CD4-positive, alpha-beta T cell (primary cell): Measurements from ENCODE around the gene KRTDAP. TPM values are rescaled to one million over a fixed set of nuclear protein-coding genes. Genes with fewer than 3 reads are reported as not detected.

Experiments
- ATAC-seq: fragments of 200-7000 bp; cut with Tn5 transposase; one replicate; pipeline ENCODE4 v1.10.0; 2022; ENCODE audit warnings: mild to moderate bottlenecking; ENCODE audit not compliant: poor library complexity
- CTCF ChIA-PET: fragments of 350-600 bp; sonication (Branson Sonifier 250); formaldehyde crosslinking; loops from one replicate; lab custom pipeline; 2021; ENCODE audit warnings: antibody characterized with exemption, inconsistent platforms; lab: Charles Lee
- POLR2A ChIA-PET: fragments of 350-600 bp; sonication (Branson Sonifier 250); formaldehyde crosslinking; loops from one replicate; lab custom pipeline; 2021; ENCODE audit warnings: antibody characterized with exemption, inconsistent platforms; lab: Charles Lee
- DNase-seq, 14 experiments: peaks; one replicate each; pipeline ENCODE4 v3.0.0-alpha.2; 2013 to 2020; ENCODE audit warnings: mixed read lengths in 2 of 14
- H3K27ac ChIP-seq, 2 donors: one replicate each; pipeline versions ENCODE4 v1.5.1 to v1.7.0; 2013; ENCODE audit warnings: low read length in 2 of 2, low read depth in 1 of 2, mild to moderate bottlenecking in 1 of 2
- H3K27me3 ChIP-seq, 2 experiments: 1 replicate in 1 of 2; 2 replicates in 1 of 2; pipeline versions ENCODE4 v1.6.1 to v1.7.0; 2013; ENCODE audit warnings: low read length in 2 of 2, control low read depth in 1 of 2, mild to moderate bottlenecking in 1 of 2, moderate library complexity in 1 of 2; ENCODE audit not compliant: insufficient read depth in 2 of 2, control insufficient read depth in 1 of 2
- H3K36me3 ChIP-seq: one replicate; pipeline ENCODE4 v1.6.1; 2013; ENCODE audit warnings: low read length, control low read depth; ENCODE audit not compliant: insufficient read depth
- H3K4me1 ChIP-seq: one replicate; pipeline ENCODE4 v1.6.1; 2013; ENCODE audit warnings: low read length, control low read depth; ENCODE audit not compliant: insufficient read depth
- H3K4me3 ChIP-seq: one replicate; pipeline ENCODE4 v1.5.1; 2013; ENCODE audit warnings: mild to moderate bottlenecking, low read length, moderate library complexity
- H3K9me3 ChIP-seq, 2 experiments: 1 replicate in 1 of 2; 2 replicates in 1 of 2; pipeline versions ENCODE4 v1.6.1 to v1.7.0; 2013; ENCODE audit warnings: low read length in 2 of 2, mild to moderate bottlenecking in 2 of 2, control low read depth in 1 of 2, moderate library complexity in 1 of 2; ENCODE audit not compliant: control insufficient read depth in 1 of 2, insufficient read depth in 1 of 2
- H3K27ac Mint-ChIP-seq: one replicate; pipeline ENCODE4 v1.8.0; 2020; ENCODE audit warnings: mixed read lengths
- H3K27me3 Mint-ChIP-seq: one replicate; pipeline ENCODE4 v1.8.0; 2021; ENCODE audit warnings: mixed read lengths
- H3K36me3 Mint-ChIP-seq: one replicate; pipeline ENCODE4 v1.8.0; 2021; ENCODE audit warnings: low read depth, mixed read lengths
- H3K4me1 Mint-ChIP-seq: one replicate; pipeline ENCODE4 v1.8.0; 2021; ENCODE audit warnings: low read depth, mixed read lengths
- H3K4me3 Mint-ChIP-seq: one replicate; pipeline ENCODE4 v1.8.0; 2020; ENCODE audit warnings: mild to moderate bottlenecking, mixed read lengths
- H3K9me3 Mint-ChIP-seq: one replicate; pipeline ENCODE4 v1.8.0; 2020; ENCODE audit warnings: mixed read lengths
- CTCF ChIP-seq: fragments of 200-600 bp; IDR thresholded peaks from one replicate; pipeline ENCODE4 v1.8.0; 2022; ENCODE audit warnings: antibody characterized with exemption, mild to moderate bottlenecking
- intact Hi-C, 2 experiments: fragments of 100-400 bp; cut with DNase I in 1 of 2; cut with micrococcal nuclease in 1 of 2; formaldehyde crosslinking; loops; one replicate each; pipeline versions ENCODE4 v1.15.1 to v1.9.0; 2023 to 2025; cut with DNase I, micrococcal nuclease
- total RNA-seq, 174 experiments: library from RNA in 2 of 174; stranded (reverse) in 2 of 174; gene quantifications; one replicate each; pipeline ENCODE4 v1.2.3 and lab custom pipeline; 2021 to 2026

Gene KRTDAP
- total RNA-seq, 2 experiments from 2014 or later, result not detected

DNA sequence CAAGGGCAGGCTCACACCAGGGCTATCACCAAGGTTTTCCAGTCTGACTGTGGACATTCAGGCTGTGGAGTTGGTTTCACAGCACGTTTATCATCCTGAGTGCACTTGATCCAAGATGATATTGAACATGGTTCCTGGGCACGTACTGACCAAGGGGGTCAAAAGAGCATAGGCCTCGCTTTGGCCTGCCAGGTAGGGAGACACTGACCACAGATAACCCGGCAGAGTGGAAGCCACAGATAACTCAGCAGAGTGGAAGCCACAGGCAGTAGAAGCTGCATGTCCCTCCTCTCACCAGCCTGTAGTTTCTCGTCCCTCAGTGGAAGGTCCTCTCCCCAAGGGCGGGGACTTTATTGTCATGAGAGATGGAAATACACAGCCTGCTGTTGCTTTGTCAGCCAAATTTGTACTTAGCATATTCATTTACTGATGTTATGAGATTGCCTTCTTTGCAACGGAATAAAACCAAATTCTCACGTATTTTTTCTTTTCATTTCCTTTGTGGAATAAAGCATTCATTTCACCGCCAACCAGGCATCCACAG is 8.8 kb upstream of the KRTDAP start:
- no peak overlapping the region for H3K4me3 Mint-ChIP-seq
- peaks cover 13% of the 10 kb centered on the region for H3K27me3 Mint-ChIP-seq
- Histone ChIP-seq H3K27me3 (peaks cover 0 to 2% of the 10 kb centered on the region in 2 experiments), H3K4me3 (no peak overlapping the region), H3K9me3 (no peaks in the 10 kb centered on the region), H3K27ac (no peak overlapping the region), H3K36me3 (no peaks in the 10 kb centered on the region), H3K4me1 (peaks cover 14% of the 10 kb centered on the region)
- H3K9me3 Mint-ChIP-seq, result no peaks in the 10 kb centered on the region
- ChIA-PET CTCF (no interaction called here), POLR2A (no interaction called here)
- ATAC-seq (no peak), DNase-seq (no peak)
- TF ChIP-seq CTCF, result no peak
- intact Hi-C loops, result loop anchor here in 1 of 2 experiments (5.0 kb wide), 1 partner anchor 227 kb away; no protein-coding TSS in a partner anchor
- H3K4me1 Mint-ChIP-seq, result peaks cover 8% of the 10 kb centered on the region
- no peak overlapping the region for H3K27ac Mint-ChIP-seq
- no peaks in the 10 kb centered on the region for H3K36me3 Mint-ChIP-seq

DNA sequence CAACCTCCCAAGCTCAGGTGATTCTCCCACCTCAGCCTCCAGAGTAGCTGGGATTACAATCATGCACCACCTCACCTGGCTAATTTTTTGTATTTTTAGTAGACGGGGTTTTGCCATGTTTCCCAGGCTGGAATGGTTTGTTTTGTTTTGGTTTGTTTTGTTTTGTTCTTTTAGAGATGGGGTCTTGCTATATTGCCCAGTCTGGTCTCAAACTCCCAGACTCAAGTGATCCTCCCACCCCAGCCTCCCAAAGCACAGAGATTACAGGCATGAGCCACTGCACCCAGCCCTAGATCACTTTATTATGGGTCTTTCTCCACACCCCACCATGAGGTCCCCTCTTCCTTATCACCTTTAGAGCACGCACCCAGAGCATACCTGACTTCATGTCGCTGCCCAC is 8.0 kb upstream of the KRTDAP start:
- no peak overlapping the region for H3K4me3 ChIP-seq
- H3K36me3 ChIP-seq, result no peaks in the 10 kb centered on the region
- no peaks in the 10 kb centered on the region for H3K36me3 Mint-ChIP-seq
- H3K27ac Mint-ChIP-seq, result no peak overlapping the region
- CTCF ChIA-PET, result interaction anchor here (1.9 kb wide), 1 partner anchor 12 kb away, joined by 6 read pairs; no protein-coding TSS in a partner anchor
- H3K4me1 Mint-ChIP-seq, result peaks cover 8% of the 10 kb centered on the region
- H3K27me3 ChIP-seq, result peaks cover 0 to 2% of the 10 kb centered on the region in 2 experiments
- no peak overlapping the region for H3K27ac ChIP-seq
- H3K9me3 ChIP-seq, result no peaks in the 10 kb centered on the region
- H3K4me3 Mint-ChIP-seq, result no peak overlapping the region
- no peak for TF ChIP-seq CTCF
- H3K27me3 Mint-ChIP-seq, result peaks cover 8% of the 10 kb centered on the region
- no peaks in the 10 kb centered on the region for H3K9me3 Mint-ChIP-seq
- POLR2A ChIA-PET, result no interaction called here
- H3K4me1 ChIP-seq, result peaks cover 14% of the 10 kb centered on the region
- intact Hi-C loops, result loop anchor here in 1 of 2 experiments (5.0 kb wide), 1 partner anchor 226 kb away; no protein-coding TSS in a partner anchor
- ATAC-seq (no peak), DNase-seq (no peak)

- DNase-seq, result no peak
- Histone ChIP-seq H3K4me3 (no peak overlapping the region), H3K27ac (no peak overlapping the region), H3K9me3 (no peaks in the 10 kb centered on the region), H3K27me3 (no peaks in the 10 kb centered on the region), H3K4me1 (peaks cover 14% of the 10 kb centered on the region), H3K36me3 (no peaks in the 10 kb centered on the region)
- Mint-ChIP-seq H3K4me3 (no peak overlapping the region), H3K27me3 (peaks cover 10% of the 10 kb centered on the region), H3K36me3 (no peaks in the 10 kb centered on the region), H3K4me1 (peaks cover 8% of the 10 kb centered on the region), H3K27ac (no peak overlapping the region), H3K9me3 (no peaks in the 10 kb centered on the region)
- TF ChIP-seq CTCF, result no peak
- CTCF ChIA-PET, result interaction anchor here (1.9 kb wide), 1 partner anchor 13 kb away, joined by 6 read pairs; no protein-coding TSS in a partner anchor
- no peak for ATAC-seq
- intact Hi-C loops, result loop anchor here in 1 of 2 experiments (5.0 kb wide), 1 partner anchor 225 kb away; no protein-coding TSS in a partner anchor
- POLR2A ChIA-PET, result no interaction called here
Measured at GRCh38 chr19:35497406-35497805, 7.1 kb upstream of the KRTDAP start.
